ENCODE measurements around the gene DLG2. TPM values are rescaled to one million over a fixed set of nuclear protein-coding genes. Genes with fewer than 3 reads are reported as not detected.

DLG2 gene
- total RNA-seq, 4 donors from 2014 or later = 6.5 to 14.6 (median 7.2) TPM

GRCh38 chr11:84022695-84023094, 1604.4 kb downstream of the DLG2 start:
- Histone ChIP-seq H3K27ac (no peak overlapping the region), H3K36me3 (no peaks in the 10 kb centered on the region), H3K27me3 (no peaks in the 10 kb centered on the region), H3K4me3 (no peak overlapping the region), H3K9me3 (no peaks in the 10 kb centered on the region), H3K4me1 (peaks cover 0 to 22% (median 0%) of the 10 kb centered on the region in 4 donors)
- TF ChIP-seq POLR2A (IDR thresholded peaks at IDR 0.05) = no peak
- no peak for TF ChIP-seq EP300 (IDR thresholded peaks at IDR 0.05)
- no peak for TF ChIP-seq CTCF (IDR thresholded peaks at IDR 0.05)
- no peak for DNase-seq (ENCODE audit: low spot score in 2 of 2)

- 15 to 17% methylated on average over 1 of the region's 1 CpG for whole genome bisulfite sequencing, 2 donors
Measured at GRCh38 chr11:84022201-84022600, 1604.9 kb downstream of the DLG2 start.

GRCh38 chr11:84021291-84021690, 1605.9 kb downstream of the DLG2 start:
- WGBS, 2 donors = 75 to 80% methylated on average over 2 of the region's 2 CpGs
- no peak overlapping the region for H3K4me3 ChIP-seq
- H3K27ac ChIP-seq = no peak overlapping the region
- no peaks in the 10 kb centered on the region for H3K36me3 ChIP-seq
- H3K27me3 ChIP-seq = no peaks in the 10 kb centered on the region
- H3K9me3 ChIP-seq = no peaks in the 10 kb centered on the region
- DNase-seq (ENCODE audit: low spot score in 2 of 2) = no peak
- TF ChIP-seq POLR2A (IDR thresholded peaks at IDR 0.05) = no peak
- TF ChIP-seq CTCF (IDR thresholded peaks at IDR 0.05) = no peak
- no peak for TF ChIP-seq EP300 (IDR thresholded peaks at IDR 0.05)
- peaks cover 0 to 22% (median 0%) of the 10 kb centered on the region in 4 donors for H3K4me1 ChIP-seq

More at GRCh38 chr11:84022201-84022600, 1604.9 kb downstream of the DLG2 start:
- Histone ChIP-seq H3K36me3 (no peaks in the 10 kb centered on the region), H3K27ac (peak overlapping the region in 2 of 4 donors; percentile 47 to 48), H3K4me3 (no peak overlapping the region), H3K9me3 (no peaks in the 10 kb centered on the region), H3K27me3 (no peaks in the 10 kb centered on the region), H3K4me1 (peaks cover 0 to 22% (median 0%) of the 10 kb centered on the region in 4 donors)
- no peak for DNase-seq (ENCODE audit: low spot score in 2 of 2)
- no peak for TF ChIP-seq EP300 (IDR thresholded peaks at IDR 0.05)
- no peak for TF ChIP-seq CTCF (IDR thresholded peaks at IDR 0.05)
- no peak for TF ChIP-seq POLR2A (IDR thresholded peaks at IDR 0.05)

- WGBS, 2 donors = 52 to 61% methylated on average over 5 of the region's 5 CpGs
Measured at GRCh38 chr11:84019571-84020194, 1607.5 kb downstream of the DLG2 start.

More at GRCh38 chr11:84019571-84020194, 1607.5 kb downstream of the DLG2 start:
- H3K4me3 ChIP-seq = no peak overlapping the region
- no peak for DNase-seq (ENCODE audit: low spot score in 2 of 2)
- peak overlapping the region in 2 of 4 donors; percentile 9 to 57 for H3K27ac ChIP-seq
- H3K4me1 ChIP-seq = peaks cover 0 to 17% (median 0%) of the 10 kb centered on the region in 4 donors
- H3K27me3 ChIP-seq = no peaks in the 10 kb centered on the region
- H3K9me3 ChIP-seq = no peaks in the 10 kb centered on the region
- TF ChIP-seq EP300 (IDR thresholded peaks at IDR 0.05) (no peak), POLR2A (IDR thresholded peaks at IDR 0.05) (no peak), CTCF (IDR thresholded peaks at IDR 0.05) (no peak)
- no peaks in the 10 kb centered on the region for H3K36me3 ChIP-seq

Data from tibial nerve (tissue), 4 donors.